Forelimb muscle (tissue), 1 donor: Measurements from ENCODE around the gene TMC1. TPM values are rescaled to one million over a fixed set of nuclear protein-coding genes. Genes with fewer than 3 reads are reported as not detected.
"Not testable (repeated sequence)": the region's sequence is repeated elsewhere in the genome, so short reads cannot be mapped to it uniquely, and the experiment has no call there.

Experiments used
- DNase-seq: peaks from one replicate; pipeline ENCODE4 v3.0.0-alpha.2; 2013; ENCODE audit warnings: low read depth
- polyA plus RNA-seq: library from polyadenylated mRNA; unstranded; fragments of 120-200 nt; gene quantifications from one replicate; pipeline ENCODE4 v1.2.1, GENCODE V29; 2013; ENCODE audit not compliant: insufficient read length

Gene TMC1
- polyA plus RNA-seq, 1 donor = 0.59 TPM

- no peak for DNase-seq
These were observed 241.6 kb downstream of the TMC1 start for GRCh38 chr9:72763022-72763421.

DNA sequence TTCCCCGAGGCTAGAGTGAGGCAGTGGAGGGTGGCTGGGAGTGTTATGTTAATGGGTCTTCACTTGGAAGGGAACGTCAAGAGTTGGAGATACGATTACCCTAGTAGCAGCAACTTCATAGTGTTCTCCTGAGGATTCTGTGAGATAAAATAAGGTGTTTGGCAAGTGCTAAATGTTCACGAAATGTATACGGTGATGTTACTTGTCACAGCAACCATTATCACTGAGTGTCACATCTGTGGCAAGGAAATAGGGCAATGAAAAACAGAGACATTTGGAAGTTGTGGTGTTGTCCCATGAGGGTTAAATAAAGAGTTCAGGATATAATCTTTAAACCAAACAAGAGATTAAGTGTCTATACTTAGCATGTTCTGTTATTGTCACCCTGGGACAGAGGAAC lies 248.1 kb downstream of the TMC1 start:
- DNase-seq = no peak

GRCh38 chr9:72772661-72773060 lies 251.3 kb downstream of the TMC1 start:
- no peak for DNase-seq

DNA sequence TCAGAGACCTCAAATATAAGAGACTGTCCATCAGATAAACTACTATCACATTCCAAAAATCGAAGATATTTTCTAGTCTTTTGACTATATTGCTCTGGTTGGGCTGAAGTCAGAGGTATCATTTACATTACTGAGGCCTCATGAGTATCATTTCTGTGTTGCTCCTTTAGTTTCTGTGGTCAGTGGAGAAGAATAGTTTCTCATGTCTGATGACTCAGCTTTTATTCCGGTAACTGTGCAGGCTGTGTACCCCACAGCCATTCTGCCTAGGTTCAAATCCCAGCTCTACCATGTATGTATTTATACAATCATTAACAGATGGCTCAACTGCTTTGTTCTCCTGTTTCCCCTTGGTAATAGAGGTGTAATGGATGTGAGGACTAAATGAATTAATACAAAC lies 252.2 kb downstream of the TMC1 start:
- DNase-seq = no peak

GRCh38 chr9:72775570-72775969 lies 254.2 kb downstream of the TMC1 start:
- DNase-seq = no peak

DNA sequence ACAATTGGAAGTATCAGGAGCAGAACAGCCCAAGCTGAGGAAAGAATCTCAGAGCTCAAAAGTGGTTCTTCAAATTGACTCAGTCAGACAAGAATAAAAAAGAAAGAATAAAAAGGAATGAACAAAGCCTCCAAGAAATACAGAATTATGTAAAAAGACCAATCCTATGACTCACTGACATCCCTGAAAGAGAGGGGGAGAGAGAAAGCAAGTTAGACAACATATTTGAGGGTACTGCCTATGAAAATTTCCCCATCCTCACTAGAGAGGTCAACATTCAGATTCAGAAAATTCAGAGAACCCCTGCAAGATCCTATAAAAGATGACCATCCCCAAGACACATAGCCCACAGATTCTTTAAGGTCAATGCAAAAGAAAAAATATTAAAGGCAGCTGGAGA lies 258.2 kb downstream of the TMC1 start:
- no peak for DNase-seq

GRCh38 chr9:72786948-72787347 lies 265.5 kb downstream of the TMC1 start:
- no peak for DNase-seq

GRCh38 chr9:72788966-72789735 lies 267.7 kb downstream of the TMC1 start:
- DNase-seq = no peak

- no peak for DNase-seq
These were observed 268.5 kb downstream of the TMC1 start for GRCh38 chr9:72789885-72790284.

- no peak for DNase-seq
These were observed 269.6 kb downstream of the TMC1 start for GRCh38 chr9:72790989-72791388.

GRCh38 chr9:72791436-72791835 lies 270.0 kb downstream of the TMC1 start:
- DNase-seq = no peak

GRCh38 chr9:72794946-72795345 lies 273.5 kb downstream of the TMC1 start:
- DNase-seq = no peak

GRCh38 chr9:72800328-72800994 lies 279.1 kb downstream of the TMC1 start:
- DNase-seq = no peak

- DNase-seq = no peak
These were observed 283.8 kb downstream of the TMC1 start for GRCh38 chr9:72805238-72805637.

DNA sequence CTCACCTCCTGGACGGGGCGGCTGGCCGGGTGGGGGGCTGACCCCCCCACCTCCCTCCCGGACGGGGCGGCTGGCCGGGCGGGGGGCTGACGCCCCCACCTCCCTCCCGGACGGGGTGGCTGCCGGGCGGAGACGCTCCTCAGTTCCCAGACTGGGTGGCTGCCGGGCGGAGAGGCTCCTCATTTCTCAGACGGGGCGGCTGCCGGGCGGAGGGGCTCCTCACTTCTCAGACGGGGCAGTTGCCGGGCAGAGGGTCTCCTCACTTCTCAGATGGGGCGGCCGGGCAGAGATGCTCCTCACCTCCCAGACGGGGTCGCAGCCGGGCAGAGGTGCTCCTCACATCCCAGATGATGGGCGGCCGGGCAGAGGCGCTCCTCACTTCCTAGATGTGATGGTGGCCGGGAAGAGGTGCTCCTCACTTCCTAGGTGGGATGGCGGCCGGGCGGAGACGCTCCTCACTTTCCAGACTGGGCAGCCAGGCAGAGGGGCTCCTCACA lies 285.0 kb downstream of the TMC1 start:
- DNase-seq = not testable (repeated sequence)

GRCh38 chr9:72807765-72808445 lies 286.5 kb downstream of the TMC1 start:
- DNase-seq = no peak

- no peak for DNase-seq
These were observed 287.0 kb downstream of the TMC1 start for GRCh38 chr9:72808446-72808768.

GRCh38 chr9:72809586-72809985 lies 288.2 kb downstream of the TMC1 start:
- DNase-seq = no peak

- DNase-seq = no peak
These were observed 291.2 kb downstream of the TMC1 start for GRCh38 chr9:72812559-72813111.

DNA sequence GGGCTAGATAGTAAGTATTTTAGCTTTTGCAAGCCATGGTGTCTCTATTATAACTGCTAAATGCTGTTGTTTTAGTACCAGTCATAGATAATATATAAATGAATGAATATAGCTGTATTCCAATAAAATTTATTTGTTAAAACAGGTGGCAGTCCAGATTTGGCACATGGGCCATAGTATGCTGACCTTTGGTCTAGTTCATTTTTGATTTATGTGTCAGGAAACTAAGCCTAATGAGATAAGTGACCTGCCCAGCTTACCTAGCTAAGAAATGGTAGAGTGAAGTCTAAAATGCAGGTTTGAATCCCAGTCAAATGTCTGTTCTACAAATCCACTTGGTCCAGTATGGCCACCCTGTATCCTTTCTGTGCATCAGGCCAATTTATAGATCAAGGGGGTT lies 292.1 kb downstream of the TMC1 start:
- no peak for DNase-seq

- DNase-seq = no peak
These were observed 292.7 kb downstream of the TMC1 start for GRCh38 chr9:72814083-72814597.

DNA sequence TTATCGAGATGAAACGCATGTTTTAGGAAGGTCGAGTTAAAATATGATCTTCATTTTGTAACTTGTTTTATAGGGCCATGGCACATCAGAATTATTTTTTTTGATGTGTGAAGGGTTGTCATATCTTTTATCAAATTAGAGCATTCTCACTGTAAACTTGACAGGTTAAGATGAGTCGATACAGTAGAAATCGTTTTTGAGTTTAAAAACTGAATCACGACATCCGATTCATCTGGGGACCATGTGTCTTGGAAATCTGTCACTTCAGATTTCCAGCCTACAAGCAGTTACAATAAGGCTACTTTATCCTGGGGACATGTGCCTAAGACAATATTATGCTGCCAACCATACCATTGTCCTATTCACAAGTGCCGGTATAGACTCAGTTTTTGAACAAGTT lies 295.3 kb downstream of the TMC1 start:
- no peak for DNase-seq
